HK-2 (cell line): ENCODE results near the gene CAGE1.

ENCODE experiments used
- DNase-seq: peaks from one replicate; pipeline ENCODE4 v3.0.0-alpha.2; 2018; ENCODE audit not compliant: unreplicated experiment

CAGE1 gene

GRCh38 chr6:7389451-7390225 lies at the start of gene CAGE1, which contains the start of gene RIOK1:
Gene CAGE1 (minus strand): TSS chr6:7389742. CDS start chr6:7387173, 2,569 bp downstream.
Gene RIOK1 (plus strand): TSS chr6:7389808. CDS start chr6:7390003, 195 bp downstream.
- DNase-seq = peak; percentile 96

GRCh38 chr6:7439228-7439627 lies 49.7 kb upstream of the CAGE1 start:
- no peak for DNase-seq

GRCh38 chr6:7438011-7438410 lies 48.5 kb upstream of the CAGE1 start:
- DNase-seq = no peak

- no peak for DNase-seq
These were observed 45.1 kb upstream of the CAGE1 start for GRCh38 chr6:7434672-7435071.

GRCh38 chr6:7433121-7433617 lies 43.6 kb upstream of the CAGE1 start:
- DNase-seq = no peak

GRCh38 chr6:7432391-7433120 lies 43.0 kb upstream of the CAGE1 start:
- no peak for DNase-seq

- DNase-seq = no peak
These were observed 42.3 kb upstream of the CAGE1 start for GRCh38 chr6:7431674-7432390.

- no peak for DNase-seq
These were observed 41.8 kb upstream of the CAGE1 start for GRCh38 chr6:7431313-7431673.

- no peak for DNase-seq
These were observed 37.1 kb upstream of the CAGE1 start for GRCh38 chr6:7426447-7427169.

GRCh38 chr6:7425808-7426190 lies 36.3 kb upstream of the CAGE1 start:
- DNase-seq = no peak

- DNase-seq = no peak
These were observed 35.6 kb upstream of the CAGE1 start for GRCh38 chr6:7424967-7425807.

GRCh38 chr6:7424058-7424457 lies 34.5 kb upstream of the CAGE1 start:
- no peak for DNase-seq

GRCh38 chr6:7421066-7421465 lies 31.5 kb upstream of the CAGE1 start:
- no peak for DNase-seq

- no peak for DNase-seq
These were observed 29.5 kb upstream of the CAGE1 start for GRCh38 chr6:7419065-7419464.

GRCh38 chr6:7418238-7418905 lies 28.8 kb upstream of the CAGE1 start:
- no peak for DNase-seq

- DNase-seq = no peak
These were observed 28.1 kb upstream of the CAGE1 start for GRCh38 chr6:7417684-7418083.

- DNase-seq = peak; percentile 21
These were observed 25.3 kb upstream of the CAGE1 start for GRCh38 chr6:7414811-7415210.

- DNase-seq = no peak
These were observed 23.7 kb upstream of the CAGE1 start for GRCh38 chr6:7413151-7413823.

- DNase-seq = no peak
These were observed 21.8 kb upstream of the CAGE1 start for GRCh38 chr6:7411328-7411727.

- no peak for DNase-seq
These were observed 21.3 kb upstream of the CAGE1 start for GRCh38 chr6:7410851-7411250.
